GM19397 (cell line): ENCODE results near the gene TF.

Source experiments
- ATAC-seq: cut with Tn5 transposase; IDR thresholded peaks from one replicate; pipeline ENCODE4 v1.9.1; 2021; ENCODE audit warnings: mild to moderate bottlenecking, moderate library complexity; ENCODE audit not compliant: unreplicated experiment

TF gene

DNA sequence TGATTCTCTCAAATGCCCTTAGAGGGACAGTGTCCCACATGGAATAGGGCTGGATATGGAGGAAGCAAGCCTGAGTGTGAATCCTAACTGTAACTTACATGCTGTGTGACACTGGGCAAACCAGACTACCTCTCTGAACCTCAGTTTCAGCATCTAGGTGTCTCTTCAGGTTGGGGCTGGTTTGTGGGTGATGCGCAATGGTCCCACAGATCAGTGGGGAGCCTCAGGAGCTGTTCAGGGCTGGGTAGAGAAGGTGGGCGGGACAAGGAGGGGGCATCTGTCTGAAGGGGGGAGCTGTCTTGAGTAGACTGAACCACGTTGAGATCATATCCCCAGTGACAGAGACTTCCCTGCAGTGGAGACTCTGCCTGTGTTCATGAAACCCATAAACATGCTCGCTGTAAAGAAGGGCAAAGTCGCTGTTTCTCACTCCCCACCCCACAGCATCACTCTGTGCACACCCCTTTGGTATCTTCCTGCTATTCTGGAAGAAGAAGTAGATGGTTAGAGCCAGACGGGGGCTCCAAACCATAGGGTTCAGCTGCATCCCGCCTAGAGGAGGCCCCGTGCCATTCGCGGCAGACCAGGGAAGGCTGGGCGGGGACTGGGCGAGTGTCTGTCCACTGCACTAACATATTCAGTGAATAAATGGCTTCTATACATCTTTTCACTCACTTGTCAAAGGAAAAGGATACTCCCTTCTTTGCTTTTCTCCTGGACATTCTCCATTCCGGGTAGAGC, 87.9 kb downstream of the TF start:
- no peak for ATAC-seq

GRCh38 chr3:133834621-133835417, 88.6 kb downstream of the TF start:
- ATAC-seq = no peak

GRCh38 chr3:133835418-133835743, 89.2 kb downstream of the TF start:
- no peak for ATAC-seq

- ATAC-seq = no peak
These were observed 89.8 kb downstream of the TF start for GRCh38 chr3:133835961-133836360.

DNA sequence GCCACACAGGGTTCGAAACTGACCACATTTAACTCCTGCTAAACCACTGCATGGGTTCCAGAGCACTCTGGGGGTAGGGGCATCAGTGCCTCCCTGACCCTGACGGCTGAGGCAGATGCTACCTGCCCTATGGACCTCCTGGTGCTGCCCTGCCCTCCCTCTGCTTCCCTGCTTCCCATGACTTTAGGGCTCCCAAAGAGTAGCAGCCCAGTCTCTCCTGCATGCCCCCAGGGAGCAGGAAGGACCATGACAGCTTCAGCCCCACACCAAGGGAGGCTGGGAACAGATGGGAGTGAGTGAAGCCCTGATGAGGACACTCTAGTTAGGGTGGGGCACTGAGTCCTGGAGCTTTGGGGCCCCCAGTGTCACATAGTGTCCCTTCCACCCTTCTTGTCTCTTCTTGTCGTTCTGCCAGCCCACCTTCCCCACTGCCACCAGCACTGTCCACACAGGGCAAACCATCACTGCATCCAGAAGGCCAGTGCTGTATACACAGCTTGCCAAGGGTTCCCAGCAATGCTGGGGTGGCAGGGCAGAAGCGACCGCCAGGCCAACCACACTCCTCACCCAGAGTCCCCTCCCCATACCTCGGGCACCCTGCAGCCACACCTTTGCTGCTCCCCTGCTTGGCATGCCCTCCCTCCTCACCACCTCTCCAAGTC, 90.4 kb downstream of the TF start:
- ATAC-seq = no peak

DNA sequence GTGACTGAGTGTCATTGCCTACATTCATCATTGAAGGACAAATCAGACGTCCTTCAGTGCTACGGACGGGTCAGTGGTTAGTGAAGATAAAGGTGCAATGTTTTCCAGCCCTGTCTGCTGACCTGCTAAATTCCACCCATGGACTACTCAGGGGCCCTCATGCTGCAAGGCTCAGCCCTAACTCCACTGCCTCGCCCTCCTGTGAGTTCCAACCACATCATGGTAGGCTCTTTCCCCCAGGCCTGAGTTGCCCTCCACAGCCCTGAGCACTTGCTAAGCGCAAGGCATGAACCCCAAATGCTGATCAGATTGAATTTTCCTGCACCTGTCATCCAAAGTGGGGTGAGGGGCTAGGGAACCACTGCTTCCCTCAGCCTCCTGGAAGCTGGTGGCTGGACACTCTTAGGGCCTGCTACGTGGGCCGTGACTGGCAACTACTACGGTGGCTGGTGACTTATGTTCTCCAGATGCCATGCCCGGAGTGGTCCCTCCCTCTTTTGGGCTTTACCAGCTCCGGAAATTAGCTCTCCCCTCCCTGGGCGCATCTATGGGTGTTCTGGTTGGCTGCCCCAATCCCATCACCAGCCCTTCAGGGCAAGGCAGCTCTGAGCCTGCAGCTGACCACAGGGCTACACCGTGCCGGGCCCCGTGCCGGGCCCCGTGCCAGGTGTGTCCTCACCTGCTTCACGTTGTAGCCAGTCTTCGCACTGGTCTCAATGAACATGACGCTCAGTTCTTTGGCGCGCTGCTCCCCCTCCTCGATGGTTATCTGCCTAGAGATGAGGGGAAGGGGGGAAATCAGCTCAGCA, 91.5 kb downstream of the TF start:
- ATAC-seq = no peak

GRCh38 chr3:133838296-133838789, 92.2 kb downstream of the TF start:
- ATAC-seq = no peak

GRCh38 chr3:133838916-133839800, 93.0 kb downstream of the TF start:
- no peak for ATAC-seq

- ATAC-seq = no peak
These were observed 94.0 kb downstream of the TF start for GRCh38 chr3:133840055-133840737.

DNA sequence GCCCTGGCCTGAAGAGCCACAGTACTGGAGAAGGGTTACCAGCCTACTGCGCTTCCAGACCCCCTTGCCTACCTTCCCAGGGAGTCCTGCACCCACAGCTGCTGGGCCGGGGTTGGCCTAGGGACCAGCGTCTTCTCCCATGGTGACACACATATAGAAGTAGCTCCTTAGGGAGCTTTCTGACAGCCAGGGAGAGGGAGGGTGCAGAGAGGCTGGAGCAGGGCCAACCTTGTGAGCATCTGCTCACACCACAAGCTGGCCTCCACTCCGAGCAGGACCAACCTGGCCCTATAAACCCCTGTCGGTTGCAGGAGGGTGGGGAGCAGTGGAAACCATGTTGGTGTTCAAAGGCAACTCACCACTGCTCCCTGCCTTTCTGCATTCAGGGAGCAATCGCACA, 94.6 kb downstream of the TF start:
- ATAC-seq = no peak

DNA sequence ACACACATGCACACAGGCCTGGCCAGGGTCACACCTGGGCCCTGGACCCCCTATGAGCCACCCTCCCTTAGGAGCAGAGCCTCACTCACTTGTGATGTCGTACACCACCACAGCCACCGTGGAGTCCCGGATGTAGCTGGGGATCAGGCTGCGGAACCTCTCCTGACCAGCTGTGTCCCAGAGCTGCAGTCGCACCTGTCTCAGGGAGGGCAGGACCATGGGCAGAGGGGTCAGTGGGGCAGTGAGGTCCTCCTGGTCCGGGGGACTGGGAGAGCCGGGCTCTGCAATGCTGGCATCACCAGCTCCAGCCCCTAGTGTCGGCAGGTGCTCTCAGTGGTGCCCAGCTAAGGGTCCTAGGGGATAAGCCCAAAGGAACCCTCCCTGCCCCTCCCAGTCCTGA, 95.0 kb downstream of the TF start:
- no peak for ATAC-seq

GRCh38 chr3:133842158-133842557, 96.0 kb downstream of the TF start:
- no peak for ATAC-seq

- ATAC-seq = no peak
These were observed 97.4 kb downstream of the TF start for GRCh38 chr3:133843634-133844033.

DNA sequence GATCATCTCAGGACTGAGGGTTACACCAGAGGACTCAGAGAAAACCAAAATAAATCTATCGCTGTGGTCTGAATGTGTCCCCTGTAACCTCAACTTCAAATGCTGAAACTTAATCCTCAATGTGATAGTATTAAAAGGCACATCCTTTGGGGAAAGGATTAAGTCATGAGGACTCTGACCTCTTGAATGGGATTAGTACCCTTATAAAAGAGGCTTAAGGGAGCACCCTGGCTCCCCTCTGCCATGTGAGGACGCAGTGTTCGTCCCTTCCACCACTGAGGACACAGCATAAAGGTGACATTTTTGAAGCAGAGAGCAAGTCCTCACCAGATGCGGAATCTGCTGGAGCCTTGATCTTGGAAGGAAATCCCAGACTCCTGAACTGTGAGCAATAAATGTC, 98.9 kb downstream of the TF start:
- no peak for ATAC-seq
